Caki2 (cell line): ENCODE data around the gene F7. TPM values are rescaled to one million over a fixed set of nuclear protein-coding genes. Genes with fewer than 3 reads are reported as not detected.

ENCODE experiments used
- DNase-seq: peaks from one replicate; pipeline ENCODE4 v3.0.0-alpha.2; 2015; ENCODE audit warnings: low read depth
- in situ Hi-C: cut with HindIII; loops from 2 replicates; pipeline ENCODE4 v1.10.0; 2016; ENCODE audit warnings: low sequenced_read_pairs, low pct_unique_long_range_greater_than_20kb, mixed read lengths
- total RNA-seq: library from RNA; depleted of rRNA; stranded (reverse); fragments of >200 nt; shearing (Covaris generic); gene quantifications from 2 replicates; pipeline ENCODE4 v1.2.3, GENCODE V29; 2014; ENCODE audit warnings: low replicate concordance

Gene F7
- total RNA-seq, 1 experiment from 2014 or later, result not detected

DNA sequence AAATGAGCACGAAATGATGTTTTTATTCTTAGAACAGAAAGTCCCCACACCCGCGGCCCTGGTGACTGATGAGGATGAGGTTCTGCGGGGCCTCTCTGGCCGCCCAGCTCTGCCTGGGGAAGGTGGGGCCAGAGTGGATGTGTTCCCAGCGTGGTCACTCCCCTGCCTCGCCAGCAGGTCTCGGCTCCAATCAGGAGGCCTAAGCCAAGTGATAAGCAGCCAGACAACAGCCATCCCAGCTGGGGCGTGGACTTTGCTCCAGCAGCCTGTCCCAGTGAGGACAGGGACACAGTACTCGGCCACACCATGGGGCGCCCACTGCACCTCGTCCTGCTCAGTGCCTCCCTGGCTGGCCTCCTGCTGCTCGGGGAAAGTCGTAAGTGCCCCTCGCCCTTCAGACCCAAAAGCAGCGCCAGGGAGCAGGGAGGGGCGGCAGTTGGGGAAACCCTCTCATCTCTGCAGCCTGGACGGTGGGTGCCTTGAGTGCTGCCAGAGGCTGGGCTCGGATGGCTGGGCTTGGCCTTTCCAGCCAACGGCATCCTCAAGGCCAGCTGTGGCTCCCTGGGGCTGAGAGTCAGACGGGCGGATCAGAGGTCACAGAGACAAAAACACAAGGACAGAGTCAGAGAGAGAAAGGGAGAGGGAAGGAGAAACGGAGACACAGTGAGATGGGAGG is 17.1 kb downstream of the F7 start, which contains the start of gene F10:
Gene F10, plus strand, starts transcription at position 250 of the 676 bp plus-strand sequence. Its CDS starts 57 bp downstream, at position 307.
- in situ Hi-C loops, result no loop called here
- DNase-seq, result no peak

DNA sequence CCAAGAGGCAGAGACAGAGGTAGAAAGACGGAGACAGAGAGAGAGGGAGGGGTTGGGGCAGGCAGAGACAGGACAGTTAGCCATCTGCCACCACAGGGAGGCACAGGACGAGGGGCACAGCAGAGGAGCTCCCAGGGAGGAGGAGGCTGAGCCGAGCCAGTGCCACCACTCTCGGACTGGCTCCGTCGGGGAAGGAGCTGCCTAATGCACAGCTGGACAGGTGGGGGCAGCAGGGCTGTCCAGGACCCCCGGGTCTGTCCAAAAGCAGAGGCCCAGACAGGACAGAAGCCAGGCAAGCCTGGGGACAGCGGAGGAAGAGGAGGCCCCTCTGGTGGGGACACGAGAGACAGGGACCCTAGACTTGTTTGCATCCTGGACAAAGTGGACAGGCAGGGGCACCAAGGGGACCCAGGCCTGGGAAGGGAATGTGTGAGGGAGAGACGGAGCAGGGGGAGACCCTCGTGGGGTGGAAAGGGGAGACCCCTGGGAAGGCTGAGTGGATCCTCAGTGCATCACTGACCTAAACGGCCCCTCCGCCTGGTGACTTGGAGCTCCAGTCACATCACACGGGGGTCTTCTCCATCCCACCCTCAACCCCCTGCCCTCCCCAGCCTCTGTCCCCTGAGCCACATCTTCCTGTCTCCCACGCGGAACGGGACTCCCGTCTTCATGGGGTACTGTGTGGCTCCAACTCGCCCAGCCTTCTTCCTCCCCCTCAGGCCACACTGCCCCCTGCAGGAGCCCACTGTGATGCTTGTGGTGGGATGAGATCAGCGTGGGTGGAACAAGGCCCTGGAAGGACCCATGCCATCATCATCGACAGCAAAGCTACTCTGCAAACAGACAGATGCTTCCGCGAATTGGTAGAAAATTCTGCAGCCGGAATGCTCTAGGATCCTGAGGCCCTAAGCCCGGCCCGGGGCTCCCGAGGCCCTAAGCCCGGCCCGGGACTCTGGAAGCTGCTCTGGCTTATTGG is 17.9 kb downstream of the F7 start:
- in situ Hi-C loops, result no loop called here
- DNase-seq, result no peak

DNA sequence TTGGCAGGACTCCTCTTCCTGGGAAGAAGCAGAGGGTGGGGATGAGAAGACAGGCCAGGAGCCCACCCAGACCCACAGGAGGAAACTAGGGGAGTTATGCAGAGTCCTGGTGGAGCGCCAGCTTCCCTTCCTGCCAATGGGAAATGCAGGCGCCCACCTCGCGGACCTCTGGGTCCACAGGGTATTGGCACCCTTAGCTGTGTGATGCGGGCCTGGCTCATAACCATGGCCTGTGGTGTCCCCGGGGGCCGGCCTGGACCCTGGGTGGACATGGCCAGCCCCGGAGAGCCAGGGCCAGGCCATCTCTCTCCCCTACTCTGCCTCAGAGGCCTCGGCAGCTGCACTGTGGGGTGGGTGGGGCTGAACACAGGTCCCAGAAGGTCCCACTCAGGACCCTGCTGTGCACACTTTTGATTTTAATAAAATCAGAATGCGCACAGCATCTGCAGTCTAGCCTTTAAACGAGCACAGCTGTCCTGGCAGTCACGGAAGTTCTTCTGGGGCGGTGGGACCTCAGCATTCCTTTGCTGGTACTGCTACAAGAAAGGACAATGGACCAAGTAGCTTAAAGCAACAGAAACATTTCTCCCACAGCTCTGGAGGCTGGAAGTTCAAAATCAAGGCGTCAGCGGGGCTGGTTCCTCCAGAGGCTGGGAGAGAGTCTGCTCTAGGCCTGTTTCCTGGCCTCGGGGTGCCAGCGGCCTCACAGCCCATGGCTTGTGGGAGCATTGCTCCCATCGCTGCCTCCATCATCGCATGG is 18.8 kb downstream of the F7 start:
- in situ Hi-C loops, result no loop called here
- DNase-seq, result no peak

DNA sequence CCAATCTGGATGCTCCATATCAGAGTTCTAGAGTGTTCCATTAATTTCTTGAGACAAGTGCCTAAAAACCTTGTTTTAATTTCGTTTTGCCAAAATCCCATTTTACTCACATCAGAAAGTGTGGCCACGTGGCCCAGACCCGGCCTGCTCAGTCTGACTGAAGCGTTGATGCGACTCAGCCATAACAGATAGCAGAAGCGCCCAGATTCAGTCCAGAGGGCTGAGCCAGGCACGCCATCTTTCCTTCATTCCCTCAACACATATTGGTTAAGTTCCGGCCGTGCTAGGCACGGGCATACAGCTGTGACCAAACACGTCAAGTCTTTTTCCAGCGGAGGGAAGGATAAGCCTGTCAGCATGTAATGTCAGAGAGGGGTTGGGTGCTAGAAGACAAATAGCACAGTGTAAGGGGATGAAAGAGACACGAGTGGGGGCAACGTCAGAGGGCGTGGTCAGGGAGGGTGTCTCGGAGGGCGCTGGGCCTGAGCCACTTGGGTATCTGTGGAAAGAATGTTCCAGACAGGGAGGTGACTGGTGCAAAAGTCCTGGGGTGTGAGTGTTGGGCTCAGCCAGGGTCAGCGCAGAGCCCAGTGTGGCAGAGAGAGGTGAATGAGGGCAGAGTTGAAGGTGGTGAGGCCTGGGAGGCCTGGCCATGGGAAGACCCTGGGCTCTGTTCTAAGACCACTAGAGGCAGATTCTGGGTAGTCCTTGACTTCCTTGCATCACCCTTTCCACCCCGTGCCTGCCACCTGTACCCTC is 20.1 kb downstream of the F7 start:
- no peak for DNase-seq
- in situ Hi-C loops, result no loop called here

DNA sequence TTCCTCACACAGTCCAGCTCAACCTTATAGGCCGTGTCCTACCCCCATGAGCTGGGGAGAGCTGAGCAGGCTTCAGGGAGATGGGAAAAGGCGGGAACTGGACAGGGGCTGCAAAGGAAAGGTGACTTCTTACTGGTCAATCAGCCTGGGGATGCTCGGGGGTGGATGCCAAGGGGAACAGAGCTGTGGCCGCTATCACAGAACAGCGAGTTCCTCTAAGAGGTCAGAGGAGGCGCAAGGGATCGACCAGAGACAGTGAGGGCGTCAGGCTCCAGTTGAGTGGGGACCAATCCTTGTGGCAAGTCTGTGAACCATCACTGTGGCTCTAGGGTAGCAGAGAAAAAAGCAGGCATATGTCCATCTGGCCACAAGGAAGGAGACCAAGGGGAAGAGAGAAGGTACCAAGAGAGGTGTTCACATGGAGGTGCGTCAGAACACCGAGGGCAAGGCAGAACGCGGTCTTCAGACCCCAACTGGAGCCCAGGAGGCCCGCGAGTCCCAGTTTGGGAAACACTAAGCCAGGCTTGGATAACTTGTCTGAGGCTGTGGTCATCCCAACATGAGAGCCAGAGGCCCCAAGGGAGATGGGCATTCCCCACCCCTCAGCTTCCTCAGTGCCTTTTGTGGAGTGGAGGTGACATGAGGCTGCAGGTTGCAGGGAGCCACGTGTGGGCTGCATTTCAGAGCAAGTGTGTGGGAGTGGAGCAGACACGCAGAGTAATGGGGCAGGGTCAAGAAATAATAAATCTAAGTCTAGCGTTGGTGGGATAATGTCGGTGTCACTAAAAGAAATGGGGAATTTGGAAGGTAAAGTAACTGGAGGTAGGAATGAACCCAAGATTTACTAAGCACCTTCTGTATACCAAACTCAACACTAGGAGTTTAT is 20.9 kb downstream of the F7 start:
- in situ Hi-C loops, result no loop called here
- DNase-seq, result no peak

DNA sequence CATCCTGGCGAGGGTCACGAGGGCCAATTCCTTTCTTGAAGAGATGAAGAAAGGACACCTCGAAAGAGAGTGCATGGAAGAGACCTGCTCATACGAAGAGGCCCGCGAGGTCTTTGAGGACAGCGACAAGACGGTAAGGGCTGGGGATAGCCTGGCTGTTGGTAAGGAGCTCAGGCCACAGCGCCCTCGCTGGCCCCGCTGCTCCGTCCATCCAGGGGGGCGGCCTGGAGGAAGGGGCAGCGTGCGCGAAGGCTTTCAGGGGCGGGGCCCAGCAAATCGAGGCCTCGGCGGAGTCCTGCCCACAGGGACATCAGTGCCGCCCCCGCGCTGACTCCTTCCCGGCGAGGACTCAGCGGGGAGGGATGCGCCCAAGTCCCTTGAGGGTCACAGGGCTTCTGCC is 23.9 kb downstream of the F7 start:
- DNase-seq, result no peak
- in situ Hi-C loops, result no loop called here

DNA sequence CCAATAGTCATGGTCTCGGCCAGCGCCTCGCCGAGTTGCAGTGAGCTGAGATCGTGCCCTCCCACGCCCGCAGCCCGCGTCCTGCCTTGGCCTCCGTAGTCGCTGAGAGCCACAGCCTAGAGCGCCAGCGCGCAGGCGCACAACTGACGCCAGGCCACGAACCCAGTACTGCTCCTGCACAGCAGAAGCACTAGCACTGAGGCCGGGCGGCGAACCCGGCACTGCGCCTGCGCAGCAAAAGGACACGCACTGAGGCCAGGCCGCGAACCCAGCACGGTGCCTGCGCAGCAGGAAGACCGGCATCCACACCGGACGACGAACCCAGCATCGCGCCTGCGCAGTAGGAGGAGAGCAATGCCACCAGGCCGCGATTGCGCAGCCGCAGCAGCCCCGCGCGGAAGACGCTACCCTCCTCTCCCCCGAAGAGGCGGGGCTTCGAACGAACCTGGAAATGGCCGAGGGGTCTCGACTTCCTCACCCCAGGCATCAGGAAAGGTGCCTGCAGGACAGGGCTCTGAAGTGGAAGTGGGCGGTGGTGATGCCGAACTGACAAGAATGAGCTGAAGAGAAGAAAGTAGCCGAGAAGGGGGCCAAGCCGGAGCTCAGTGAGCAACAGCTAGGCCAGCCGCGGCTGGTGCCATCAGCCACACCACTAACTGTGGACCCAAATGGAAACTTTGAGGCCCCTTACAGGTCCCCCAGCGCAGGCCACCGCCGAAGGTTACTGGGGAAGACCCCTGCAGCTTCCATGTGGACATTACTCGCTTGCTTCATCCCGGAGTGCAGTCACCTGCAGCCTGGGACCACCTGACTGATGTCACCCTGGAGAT is 24.5 kb downstream of the F7 start:
- DNase-seq, result no peak
- in situ Hi-C loops, result no loop called here

DNA sequence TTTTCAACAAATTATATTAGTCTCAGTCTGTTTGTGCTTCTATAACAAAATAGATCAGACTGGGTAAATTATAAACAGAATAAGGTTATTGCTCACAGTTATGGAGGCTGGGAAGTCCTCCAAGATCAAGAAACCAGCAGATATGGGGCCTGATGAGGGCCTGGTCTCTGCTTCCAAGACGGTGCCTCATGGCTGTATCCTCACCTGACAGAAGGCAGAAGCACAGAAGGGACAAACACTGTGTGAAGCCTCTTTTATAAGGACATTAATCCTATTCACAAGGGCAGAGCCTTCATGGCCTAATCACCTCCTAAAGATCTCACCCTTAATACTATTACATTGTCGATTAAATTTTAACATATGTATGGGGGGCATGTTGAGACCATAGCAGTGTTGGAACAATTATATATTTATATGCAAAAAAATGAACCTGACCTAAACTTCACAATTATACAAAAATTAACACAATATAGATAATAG is 29.7 kb downstream of the F7 start:
- no peak for DNase-seq
- in situ Hi-C loops, result no loop called here

DNA sequence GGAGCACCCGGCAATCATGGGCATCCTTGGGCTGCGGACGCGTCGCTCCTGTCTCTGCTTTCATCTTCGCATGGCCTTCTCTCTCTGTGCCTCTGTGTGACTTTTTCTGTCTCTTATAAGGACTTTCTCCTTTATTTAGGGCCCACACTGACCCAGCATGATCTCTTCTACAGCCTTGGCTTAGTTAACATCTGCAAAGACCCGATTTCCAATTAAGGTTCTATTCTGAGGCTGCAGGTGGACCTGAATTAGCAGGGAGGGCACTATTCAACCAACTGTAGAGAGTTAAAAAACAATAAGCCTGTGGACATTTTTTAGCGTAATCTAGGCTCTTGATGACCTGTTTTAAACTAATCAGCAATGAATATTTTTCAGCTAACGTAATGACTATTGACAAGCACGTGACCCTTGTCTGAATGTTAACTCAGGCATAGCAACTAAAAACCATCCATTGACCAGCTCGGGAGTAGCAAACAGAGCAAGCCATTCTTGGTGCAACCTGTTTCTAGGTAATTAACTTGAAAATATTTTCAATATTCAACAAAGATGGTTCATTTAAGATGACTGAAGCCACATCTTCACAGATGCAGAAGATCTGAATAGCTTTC is 32.2 kb downstream of the F7 start:
- no peak for DNase-seq
- in situ Hi-C loops, result no loop called here

DNA sequence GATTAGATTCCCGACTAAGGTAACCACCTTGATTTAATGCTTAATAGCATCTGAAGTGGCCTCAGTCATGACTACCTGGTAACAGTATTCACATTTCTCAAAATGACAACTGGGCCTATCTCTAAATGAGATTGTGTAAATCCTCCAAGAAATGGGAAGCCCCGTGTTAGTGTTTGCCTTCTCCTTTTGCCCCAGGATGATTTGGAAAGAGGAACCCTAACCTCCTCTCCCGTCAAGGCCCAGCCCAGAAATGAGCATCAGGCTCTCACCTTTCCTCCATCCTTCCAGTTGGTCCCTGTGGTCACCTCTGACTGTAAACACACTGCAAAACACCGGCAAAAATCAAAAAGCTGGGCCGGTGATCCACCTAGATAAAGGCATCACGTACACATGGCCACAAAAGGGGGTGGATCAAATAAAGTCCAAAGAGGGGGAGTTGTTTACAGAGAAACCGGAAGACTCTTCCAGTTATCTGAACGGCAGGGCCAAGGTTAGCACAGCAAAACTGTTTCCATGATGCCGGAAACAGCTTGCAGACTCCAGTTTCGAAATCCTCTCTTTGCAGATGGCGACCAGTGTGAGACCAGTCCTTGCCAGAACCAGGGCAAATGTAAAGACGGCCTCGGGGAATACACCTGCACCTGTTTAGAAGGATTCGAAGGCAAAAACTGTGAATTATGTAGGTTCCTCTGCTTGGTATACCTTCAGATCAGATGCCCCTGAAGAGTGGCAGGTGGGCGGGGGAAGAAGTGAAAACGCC is 33.4 kb downstream of the F7 start:
- DNase-seq, result no peak
- in situ Hi-C loops, result no loop called here

DNA sequence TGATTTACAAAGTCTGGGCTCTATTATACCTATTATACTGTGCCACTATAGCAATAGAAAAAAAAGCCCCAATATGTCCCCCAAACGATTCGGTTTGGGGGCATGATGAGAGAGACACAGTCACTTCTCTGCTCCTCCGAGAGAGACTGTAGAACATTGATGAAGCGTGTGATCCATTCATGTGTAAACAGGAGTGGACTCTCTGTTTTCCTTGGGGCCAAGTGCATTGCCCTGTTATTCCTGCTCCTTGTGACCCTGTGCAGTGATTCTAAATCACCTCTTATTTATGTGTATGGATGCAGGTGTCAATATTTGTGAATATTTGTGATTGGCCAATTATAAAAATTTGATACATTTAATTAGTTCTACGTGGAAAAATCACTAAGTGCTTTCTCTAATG is 34.0 kb downstream of the F7 start:
- in situ Hi-C loops, result no loop called here
- DNase-seq, result no peak

DNA sequence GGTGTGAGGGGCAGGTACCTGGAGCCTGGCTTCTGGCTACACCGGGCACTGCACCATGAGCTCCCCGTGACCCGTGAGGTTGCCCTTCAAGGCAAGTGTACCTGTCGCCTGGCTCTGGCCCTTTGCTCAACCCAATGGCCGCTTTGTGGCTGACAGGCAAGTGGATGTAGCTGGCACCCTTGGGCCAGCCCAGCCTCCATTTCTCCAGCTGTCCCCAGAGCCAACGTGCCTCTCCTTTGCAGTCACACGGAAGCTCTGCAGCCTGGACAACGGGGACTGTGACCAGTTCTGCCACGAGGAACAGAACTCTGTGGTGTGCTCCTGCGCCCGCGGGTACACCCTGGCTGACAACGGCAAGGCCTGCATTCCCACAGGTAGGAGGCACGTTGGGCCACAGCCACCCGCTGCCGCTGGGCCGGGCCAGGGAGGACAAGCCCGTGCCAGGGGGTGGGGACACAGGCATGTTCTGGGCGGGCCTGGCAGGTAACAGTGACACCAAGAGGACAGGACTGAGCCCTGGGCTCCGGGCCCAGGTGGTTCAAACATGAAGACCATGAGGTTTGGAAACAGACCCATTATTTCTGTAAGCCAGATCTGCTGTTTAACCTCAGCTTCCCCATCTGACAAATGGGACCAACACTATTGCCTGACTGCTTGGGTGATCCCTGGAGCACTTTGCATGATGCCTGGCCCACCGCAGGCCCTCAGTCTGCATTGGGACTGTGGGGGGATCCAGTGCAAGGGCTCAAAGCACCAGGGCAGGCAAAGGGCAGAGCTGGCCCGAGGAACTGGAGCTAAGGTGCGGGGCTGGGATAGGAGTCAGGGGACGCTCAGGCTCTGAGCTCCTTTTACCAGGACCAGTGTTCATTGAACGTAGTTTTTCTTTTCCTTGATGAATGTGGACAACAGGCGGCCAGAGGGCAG is 35.3 kb downstream of the F7 start:
- DNase-seq, result no peak
- in situ Hi-C loops, result no loop called here

DNA sequence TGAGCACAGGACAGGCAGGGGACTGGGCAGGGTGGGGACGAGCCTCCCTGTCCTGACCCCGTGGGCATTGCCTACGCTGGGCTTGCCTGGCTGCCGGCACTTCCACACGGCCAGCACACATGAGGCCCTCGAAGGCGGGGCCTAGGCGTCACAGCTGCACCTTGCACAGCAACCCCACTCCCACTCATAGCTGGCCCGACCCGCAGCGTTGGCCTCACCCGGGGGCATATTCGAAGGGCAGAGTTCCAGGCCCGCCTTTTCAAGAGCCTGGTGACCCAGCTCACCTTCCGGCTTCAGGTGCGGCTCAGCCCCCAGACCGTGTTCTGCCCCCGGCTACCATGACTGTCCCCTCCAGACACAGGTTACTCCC is 36.0 kb downstream of the F7 start:
- in situ Hi-C loops, result no loop called here
- DNase-seq, result no peak

DNA sequence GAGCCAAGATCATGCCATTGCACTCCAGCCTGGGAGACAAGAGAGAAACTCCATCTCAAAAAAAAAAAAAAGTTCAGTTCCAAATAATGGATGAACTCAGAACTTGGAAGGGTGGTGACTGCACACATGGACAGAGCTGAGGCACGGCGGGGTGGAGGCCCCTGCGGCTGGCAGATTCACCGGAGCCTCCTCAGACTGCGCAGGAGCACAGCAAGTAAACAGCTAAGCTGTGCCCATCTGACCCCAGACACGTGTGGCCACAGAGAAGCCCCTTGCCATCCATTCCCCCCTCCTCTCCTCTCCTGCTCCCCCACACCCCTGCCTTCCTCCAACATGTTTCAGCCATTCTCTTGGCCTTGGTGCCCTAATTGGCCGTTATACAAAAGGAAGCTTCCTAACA is 37.3 kb downstream of the F7 start:
- no peak for DNase-seq
- in situ Hi-C loops, result no loop called here
